HG02943 (cell line): ENCODE results near the gene AHSG.
"Not testable (repeated sequence)": the region's sequence is repeated elsewhere in the genome, so short reads cannot be mapped to it uniquely, and the experiment has no call there.

Experiments
- ATAC-seq: cut with Tn5 transposase; IDR thresholded peaks from one replicate; pipeline ENCODE4 v1.9.1; 2021; ENCODE audit warnings: mild to moderate bottlenecking, low read depth, moderate library complexity; ENCODE audit not compliant: unreplicated experiment

Gene AHSG

DNA sequence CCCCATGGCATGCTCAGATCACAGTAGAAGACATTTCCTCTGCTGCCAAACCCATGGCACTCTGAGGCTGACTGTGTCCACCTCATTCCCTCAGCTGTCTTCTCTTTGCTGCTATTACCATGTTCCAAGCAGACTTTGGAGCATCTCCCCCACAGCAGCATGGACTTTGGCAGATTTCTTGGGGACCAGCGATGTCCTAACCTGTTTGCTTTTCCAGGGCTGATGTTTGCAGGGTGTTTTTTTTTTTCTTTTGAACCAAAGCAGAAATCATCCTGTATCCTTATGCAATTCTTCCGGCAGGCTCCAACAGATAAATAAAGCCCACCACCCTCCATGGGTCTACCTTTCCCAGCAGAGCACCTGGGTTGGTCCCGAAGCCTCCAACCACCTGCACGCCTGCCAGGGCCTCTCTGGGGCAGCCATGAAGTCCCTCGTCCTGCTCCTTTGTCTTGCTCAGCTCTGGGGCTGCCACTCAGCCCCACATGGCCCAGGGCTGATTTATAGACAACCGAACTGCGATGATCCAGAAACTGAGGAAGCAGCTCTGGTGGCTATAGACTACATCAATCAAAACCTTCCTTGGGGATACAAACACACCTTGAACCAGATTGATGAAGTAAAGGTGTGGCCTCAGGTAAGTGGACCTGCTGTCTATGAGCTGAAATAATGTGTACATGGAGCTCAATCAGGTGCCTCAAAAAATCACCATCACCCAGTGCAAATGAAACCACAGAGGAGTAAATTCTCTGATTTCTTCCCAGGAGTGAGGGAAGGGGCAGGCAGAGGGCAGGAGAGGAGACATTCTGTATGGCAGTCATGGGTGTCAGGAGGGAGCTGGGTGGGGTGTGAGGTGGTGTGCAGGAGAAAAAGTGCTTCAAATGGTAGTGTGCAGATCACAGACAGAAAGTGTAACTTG lies at the start of gene AHSG:
Gene AHSG, plus strand, starts transcription at position 340 of the 916 bp plus-strand sequence. Its CDS starts 82 bp downstream, at position 422.
- ATAC-seq = no peak

GRCh38 chr3:186564586-186564985 lies 48.3 kb upstream of the AHSG start:
- no peak for ATAC-seq

DNA sequence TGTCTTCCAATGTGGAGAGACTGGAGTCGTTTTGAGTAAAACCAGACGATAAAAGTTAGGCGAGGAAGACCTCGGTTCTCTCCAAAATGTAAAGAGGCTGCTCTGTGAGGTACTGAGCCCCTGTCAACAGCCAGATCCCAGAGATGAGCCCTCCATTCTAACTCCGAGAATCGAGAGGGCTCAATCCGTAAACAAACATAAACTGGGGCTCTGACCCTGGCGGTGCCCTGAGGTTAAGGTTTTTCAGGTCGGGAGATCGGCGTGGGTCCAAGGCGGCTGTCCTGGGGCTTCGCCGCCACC lies 46.1 kb upstream of the AHSG start:
- ATAC-seq = no peak

DNA sequence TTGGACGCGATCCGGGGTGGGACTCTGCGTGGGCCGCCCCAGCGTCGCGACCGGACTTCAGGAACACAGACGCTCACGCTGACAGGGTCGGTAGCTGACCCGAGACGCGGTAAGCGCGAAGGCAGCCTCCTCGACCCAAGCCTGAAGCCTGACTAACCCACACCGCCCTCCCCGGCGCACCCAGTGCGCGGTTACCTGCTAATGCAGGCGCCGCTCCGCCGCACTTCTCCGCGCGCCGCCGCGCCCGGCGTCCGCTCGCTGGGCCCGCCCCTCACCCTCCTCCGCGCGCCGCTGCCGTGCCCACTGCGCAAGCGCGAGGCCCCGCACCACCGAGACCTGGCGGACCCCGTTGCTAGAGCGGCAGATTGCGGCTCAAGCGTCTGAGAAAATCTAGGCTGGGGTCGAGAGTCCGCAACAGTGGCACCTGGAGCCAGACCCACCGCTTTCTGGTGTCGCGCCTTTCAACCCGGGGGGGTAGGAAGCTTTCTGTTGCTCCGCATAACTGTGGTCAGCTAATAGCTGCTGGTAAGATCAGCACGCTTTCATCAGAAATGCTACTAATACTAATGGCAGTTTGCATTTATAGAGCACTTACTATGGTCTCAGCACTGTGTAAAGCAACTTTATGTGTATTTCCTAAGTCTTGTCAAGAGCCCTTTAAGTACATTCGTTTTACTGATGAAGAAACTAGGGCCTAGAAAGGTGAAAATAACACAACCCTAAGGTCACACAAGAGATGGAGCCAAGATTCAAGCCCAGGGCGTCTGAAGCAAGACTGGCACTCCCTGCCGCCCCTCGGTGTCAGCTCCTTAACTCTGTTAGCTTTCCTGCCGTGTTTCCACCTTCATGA lies 45.6 kb upstream of the AHSG start, which contains the start of gene TBCCD1:
Gene TBCCD1, minus strand, starts transcription at position 268 of the 850 bp plus-strand sequence. CDS start 3,010 bp downstream, outside the sequence.
- peak; percentile 41 for ATAC-seq

- not testable (repeated sequence) for ATAC-seq
Measured at GRCh38 chr3:186569361-186569760, 43.5 kb upstream of the AHSG start.

- no peak for ATAC-seq
Measured at GRCh38 chr3:186569779-186570095, 43.1 kb upstream of the AHSG start.

DNA sequence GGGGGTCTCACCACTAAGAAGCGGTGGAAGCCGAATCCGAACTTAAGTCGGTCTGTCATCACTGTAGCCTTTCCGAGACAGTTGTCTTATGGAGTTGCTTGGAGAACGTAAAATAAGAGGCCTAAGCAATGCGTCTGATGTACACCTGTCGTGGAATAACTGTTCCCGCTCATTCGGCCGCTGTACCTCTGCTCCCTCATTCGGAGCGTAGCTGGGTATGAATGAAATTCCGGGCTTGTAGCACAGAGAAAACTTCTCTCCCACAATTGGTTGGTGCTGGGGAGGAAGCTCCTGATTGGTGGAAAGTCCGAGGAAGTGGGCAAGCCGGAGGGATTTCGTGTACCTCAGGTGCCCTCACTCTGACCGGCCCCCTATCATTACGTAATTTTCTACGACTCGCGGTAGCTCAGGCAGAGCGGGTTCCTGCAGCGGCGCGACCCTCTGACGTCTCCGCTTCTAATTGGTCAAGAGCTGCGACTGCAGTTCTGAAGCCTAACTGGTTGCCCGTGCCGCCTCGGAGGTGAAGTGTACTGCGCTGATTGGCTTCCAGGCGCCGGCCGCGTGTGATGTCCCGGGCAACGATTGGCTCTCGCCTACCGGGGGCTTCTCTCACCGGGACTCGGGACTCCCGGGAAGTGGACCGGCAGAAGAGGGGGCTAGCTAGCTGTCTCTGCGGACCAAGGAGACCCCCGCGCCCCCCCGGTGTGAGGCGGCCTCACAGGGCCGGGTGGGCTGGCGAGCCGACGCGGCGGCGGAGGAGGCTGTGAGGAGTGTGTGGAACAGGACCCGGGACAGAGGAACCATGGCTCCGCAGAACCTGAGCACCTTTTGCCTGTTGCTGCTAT lies 42.5 kb upstream of the AHSG start, which contains the start of gene DNAJB11:
Gene DNAJB11, plus strand, starts transcription at position 625 of the 845 bp plus-strand sequence. Its CDS starts 178 bp downstream, at position 803.
- ATAC-seq = peak; percentile 92

GRCh38 chr3:186570941-186571643 lies 41.8 kb upstream of the AHSG start:
- ATAC-seq = no peak

GRCh38 chr3:186571644-186572013 lies 41.2 kb upstream of the AHSG start:
- ATAC-seq = no peak

DNA sequence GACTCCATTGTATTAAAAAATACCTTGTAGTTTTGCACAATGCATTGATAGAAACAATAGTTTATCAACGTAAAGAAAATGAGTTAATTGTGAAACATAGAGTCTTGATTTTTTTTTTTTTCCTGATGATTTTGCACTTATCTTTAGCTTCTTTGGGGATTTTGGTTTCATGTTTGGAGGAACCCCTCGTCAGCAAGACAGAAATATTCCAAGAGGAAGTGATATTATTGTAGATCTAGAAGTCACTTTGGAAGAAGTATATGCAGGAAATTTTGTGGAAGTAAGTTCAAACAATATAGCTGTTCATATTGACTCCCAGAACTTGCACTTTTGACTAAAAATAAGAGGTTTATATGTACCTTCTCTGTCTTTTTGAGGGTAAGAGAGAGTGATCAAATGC lies 35.3 kb upstream of the AHSG start:
- ATAC-seq = no peak

DNA sequence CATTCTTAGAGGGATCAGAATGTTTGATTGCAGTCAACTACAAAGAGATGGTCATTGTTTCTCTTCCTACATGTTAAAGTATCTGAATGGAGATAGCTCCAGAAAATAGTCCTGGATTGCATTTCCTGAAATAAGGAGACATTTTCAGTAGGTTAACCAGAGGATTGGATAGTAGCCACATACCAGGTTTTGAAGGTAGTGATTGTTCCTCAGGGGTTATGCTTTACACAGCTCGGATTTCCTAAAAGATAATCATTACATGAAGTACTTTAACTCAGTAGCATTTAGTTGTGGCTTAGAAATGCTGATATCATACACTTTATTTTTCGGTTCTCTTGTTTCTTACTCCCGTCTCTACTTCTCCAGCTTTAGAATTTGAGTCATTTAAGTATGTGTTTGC lies 32.1 kb upstream of the AHSG start:
- no peak for ATAC-seq

- ATAC-seq = no peak
Measured at GRCh38 chr3:186582541-186582940, 30.3 kb upstream of the AHSG start.

- no peak for ATAC-seq
Measured at GRCh38 chr3:186583831-186584230, 29.0 kb upstream of the AHSG start.

GRCh38 chr3:186586245-186586644 lies 26.6 kb upstream of the AHSG start:
- not testable (repeated sequence) for ATAC-seq

DNA sequence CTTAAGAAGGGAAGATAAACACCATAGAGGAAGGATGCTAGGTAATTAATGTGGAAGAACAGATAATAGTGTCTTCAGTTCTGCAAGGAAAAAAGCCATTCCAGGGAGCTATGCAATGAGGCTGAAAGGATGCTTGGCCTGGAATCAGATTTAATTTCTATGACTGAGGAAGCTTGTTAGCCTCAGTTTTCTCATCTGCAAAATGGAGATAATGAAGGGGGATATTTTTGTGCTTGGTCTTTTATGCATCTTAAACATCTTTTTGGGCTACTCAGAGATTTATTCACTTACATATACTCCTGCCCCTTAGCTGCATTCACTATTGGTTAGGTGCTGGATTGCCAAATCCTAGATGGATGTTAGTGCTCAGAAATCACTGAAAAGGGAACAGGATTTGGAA lies 25.7 kb upstream of the AHSG start:
- ATAC-seq = no peak

GRCh38 chr3:186588632-186589031 lies 24.2 kb upstream of the AHSG start:
- ATAC-seq = no peak

DNA sequence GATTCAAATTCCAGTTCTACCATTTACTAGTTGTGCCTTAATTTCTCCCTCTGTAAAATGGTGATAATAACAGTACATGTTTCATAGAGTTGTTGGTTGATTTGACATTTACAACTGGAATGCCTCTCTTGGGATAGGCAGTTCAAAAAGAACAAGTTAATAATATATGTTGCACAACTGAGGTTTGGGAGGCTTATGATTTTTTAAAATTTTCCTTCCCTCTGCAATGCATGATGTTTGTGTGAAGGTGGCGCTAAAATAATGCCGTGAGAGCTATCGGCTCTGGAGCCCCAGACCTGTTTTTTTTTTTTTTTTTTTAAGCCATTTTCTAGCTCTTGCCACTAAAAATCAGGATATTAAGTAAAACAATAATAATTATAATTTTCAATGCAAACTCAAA lies 23.7 kb upstream of the AHSG start:
- ATAC-seq = no peak

DNA sequence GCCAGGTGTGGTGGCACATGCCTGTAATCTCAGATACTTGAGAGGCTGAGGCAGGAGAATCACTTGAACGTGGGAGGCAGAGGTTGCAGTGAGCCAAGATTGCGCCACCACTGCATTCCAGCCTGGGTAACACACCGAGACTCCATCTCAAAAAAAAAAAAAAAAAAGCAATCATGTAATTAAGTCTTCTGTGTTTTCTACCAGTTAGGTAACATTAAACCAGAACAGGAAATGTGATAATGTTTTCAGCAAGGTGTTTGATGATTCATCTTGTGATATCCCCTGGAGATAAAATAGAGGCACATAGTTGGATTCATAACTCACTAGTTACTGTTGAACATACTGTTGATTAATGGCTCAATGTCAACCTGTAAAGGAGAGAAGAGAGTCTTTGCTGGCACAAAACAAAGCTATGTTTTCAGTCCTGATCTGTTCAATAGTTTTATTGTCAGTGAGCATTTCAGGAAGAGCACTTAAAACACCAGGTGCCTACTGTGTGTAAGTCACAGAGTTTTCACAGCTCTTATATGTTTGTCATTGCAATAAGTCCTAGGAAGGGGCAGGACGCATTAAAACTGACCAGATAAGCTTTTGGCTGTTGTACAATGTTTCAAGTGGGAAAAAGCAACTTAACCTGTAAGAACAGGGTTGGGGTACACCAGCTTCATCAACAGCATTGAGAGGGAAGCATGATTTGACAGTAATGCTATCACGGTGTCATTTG lies 22.8 kb upstream of the AHSG start:
- no peak for ATAC-seq

- no peak for ATAC-seq
Measured at GRCh38 chr3:186590580-186591295, 22.1 kb upstream of the AHSG start.
